NCI-H510A (cell line): Measurements from ENCODE around the gene NUP93.
"Not testable (repeated sequence)": the region's sequence is repeated elsewhere in the genome, so short reads cannot be mapped to it uniquely, and the experiment has no call there.

ENCODE experiments used
- DNase-seq: peaks from one replicate; lab custom pipeline; 2025; lab: John Stamatoyannopoulos, UW

Gene NUP93

GRCh38 chr16:56709443-56710040 lies 20.4 kb upstream of the NUP93 start:
- no peak for DNase-seq

- no peak for DNase-seq
Observed at GRCh38 chr16:56710181-56710737, 19.7 kb upstream of the NUP93 start.

- no peak for DNase-seq
Observed at GRCh38 chr16:56711862-56712261, 18.1 kb upstream of the NUP93 start.

- DNase-seq: no peak
Observed at GRCh38 chr16:56713794-56714193, 16.1 kb upstream of the NUP93 start.

- DNase-seq: no peak
Observed at GRCh38 chr16:56715126-56715525, 14.8 kb upstream of the NUP93 start.

- DNase-seq: no peak
Observed at GRCh38 chr16:56716761-56717160, 13.2 kb upstream of the NUP93 start.

- DNase-seq: not testable (repeated sequence)
Observed at GRCh38 chr16:56717532-56717931, 12.4 kb upstream of the NUP93 start.

- DNase-seq: no peak
Observed at GRCh38 chr16:56722200-56722842, 7.6 kb upstream of the NUP93 start.

- no peak for DNase-seq
Observed at GRCh38 chr16:56724191-56724590, 5.7 kb upstream of the NUP93 start.

- DNase-seq: no peak
Observed at GRCh38 chr16:56726283-56726682, 3.6 kb upstream of the NUP93 start.

GRCh38 chr16:56726926-56727325 lies 3.0 kb upstream of the NUP93 start:
- no peak for DNase-seq

- DNase-seq: no peak
Observed at GRCh38 chr16:56728027-56728426, 1.9 kb upstream of the NUP93 start.

- no peak for DNase-seq
Observed at GRCh38 chr16:56728980-56729734, 772 bp upstream of the NUP93 start.

GRCh38 chr16:56732366-56732765 lies 2.4 kb downstream of the NUP93 start:
- DNase-seq: no peak

- DNase-seq: no peak
Observed at GRCh38 chr16:56732832-56733231, 2.9 kb downstream of the NUP93 start.

- no peak for DNase-seq
Observed at GRCh38 chr16:56734429-56734828, 4.5 kb downstream of the NUP93 start.

- DNase-seq: no peak
Observed at GRCh38 chr16:56736476-56736875, 6.5 kb downstream of the NUP93 start.

- DNase-seq: no peak
Observed at GRCh38 chr16:56737539-56737938, 7.6 kb downstream of the NUP93 start.

- DNase-seq: no peak
Observed at GRCh38 chr16:56738221-56738620, 8.3 kb downstream of the NUP93 start.

GRCh38 chr16:56739378-56739777 lies 9.4 kb downstream of the NUP93 start:
- not testable (repeated sequence) for DNase-seq

- DNase-seq: no peak
Observed at GRCh38 chr16:56741399-56741798, 11.5 kb downstream of the NUP93 start.

GRCh38 chr16:56742030-56742984 lies 12.4 kb downstream of the NUP93 start:
- DNase-seq: no peak
